Measurements from ENCODE around the gene SLIT3.
"Not testable (repeated sequence)": the region's sequence is repeated elsewhere in the genome, so short reads cannot be mapped to it uniquely, and the experiment has no call there.

SLIT3 gene

DNA sequence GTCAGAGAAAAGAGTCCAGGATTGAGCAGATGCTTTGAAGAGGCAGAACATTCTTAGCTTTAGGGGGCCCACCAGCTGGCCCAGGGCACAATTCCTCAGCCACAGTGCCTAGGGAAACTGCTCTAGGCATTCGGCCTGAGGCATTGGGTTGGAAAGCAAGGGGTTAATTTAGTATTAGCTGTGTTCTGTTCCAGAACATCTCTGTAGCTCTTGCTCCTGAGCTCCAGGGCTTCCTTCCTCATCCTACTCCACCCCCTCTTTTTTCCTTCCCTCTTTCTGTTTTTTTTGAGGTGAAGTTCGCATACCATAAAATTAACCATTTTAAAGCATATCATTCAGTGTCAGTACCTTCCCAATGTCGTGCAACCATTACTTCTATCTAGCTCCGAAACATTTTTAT is 647.3 kb downstream of the SLIT3 start:
- Mint-ChIP-seq H3K9me3 (no peaks in the 10 kb centered on the region), H3K27ac (no peak overlapping the region), H3K36me3 (no peaks in the 10 kb centered on the region), H3K4me3 (no peak overlapping the region), H3K4me1 (no peaks in the 10 kb centered on the region), H3K27me3 (peaks cover 3% of the 10 kb centered on the region)

DNA sequence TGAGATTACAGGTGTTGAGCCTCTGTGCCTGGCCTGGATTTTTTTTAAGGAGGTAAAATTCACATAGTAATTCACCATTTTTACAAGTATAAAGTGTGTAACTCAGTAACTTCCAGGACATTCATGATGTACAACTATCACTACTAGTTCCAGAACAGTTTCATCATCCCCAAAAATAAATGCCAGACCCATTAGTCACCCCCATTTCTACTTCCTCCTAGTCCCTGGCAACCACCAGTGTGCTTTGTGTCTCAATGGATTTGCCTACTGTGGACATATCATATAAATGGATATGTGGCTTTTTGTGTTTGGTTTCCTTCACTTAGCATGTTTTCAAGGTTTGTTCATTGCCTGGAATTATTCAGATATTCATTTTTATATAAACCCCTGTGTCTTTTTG is 649.3 kb downstream of the SLIT3 start:
- H3K27me3 Mint-ChIP-seq, result peaks cover 3% of the 10 kb centered on the region
- H3K36me3 Mint-ChIP-seq, result no peaks in the 10 kb centered on the region
- H3K4me1 Mint-ChIP-seq, result no peaks in the 10 kb centered on the region
- H3K27ac Mint-ChIP-seq, result no peak overlapping the region
- H3K9me3 Mint-ChIP-seq, result no peaks in the 10 kb centered on the region
- no peak overlapping the region for H3K4me3 Mint-ChIP-seq

DNA sequence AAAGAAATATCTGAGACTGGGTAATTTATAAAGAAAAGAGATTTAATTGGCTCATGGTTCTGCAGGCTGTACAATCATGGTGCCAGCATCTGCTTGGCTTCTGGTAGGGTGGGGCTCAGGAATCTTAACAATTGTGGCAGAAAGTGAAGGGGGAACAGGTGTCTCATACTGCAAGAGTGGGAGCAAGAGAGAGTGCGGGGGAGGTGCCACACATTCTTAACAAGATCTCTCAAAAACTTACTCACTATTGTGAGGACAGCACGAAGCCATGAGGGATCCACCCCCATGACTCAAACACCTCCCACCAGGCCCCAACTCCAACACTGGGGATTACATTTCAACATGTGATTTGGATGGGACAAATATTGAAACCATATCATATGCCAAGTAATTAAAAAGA is 651.6 kb downstream of the SLIT3 start:
- Mint-ChIP-seq H3K4me3 (no peak overlapping the region), H3K27ac (no peak overlapping the region), H3K4me1 (no peaks in the 10 kb centered on the region), H3K27me3 (peaks cover 3% of the 10 kb centered on the region), H3K36me3 (peaks cover 2% of the 10 kb centered on the region), H3K9me3 (no peaks in the 10 kb centered on the region)

DNA sequence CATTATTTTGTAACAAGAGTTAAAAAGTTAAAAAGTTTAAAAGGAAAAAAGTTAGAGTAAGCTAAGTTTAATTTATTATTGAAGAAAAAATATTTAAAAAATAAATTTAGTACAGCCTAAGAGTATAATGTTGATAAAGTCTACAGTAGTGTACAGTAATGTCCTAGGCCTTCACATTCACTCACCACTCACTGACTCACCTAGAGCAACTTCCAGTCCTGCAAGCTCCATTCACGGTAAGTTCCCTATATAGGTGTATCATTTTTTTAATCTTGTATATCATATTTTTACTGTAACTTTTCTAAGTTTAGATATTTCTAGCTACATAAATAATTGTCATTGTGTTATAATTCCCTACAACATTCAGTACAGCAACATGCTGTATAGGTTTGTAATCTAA is 652.4 kb downstream of the SLIT3 start:
- peaks cover 2% of the 10 kb centered on the region for H3K36me3 Mint-ChIP-seq
- no peak overlapping the region for H3K27ac Mint-ChIP-seq
- peaks cover 3% of the 10 kb centered on the region for H3K27me3 Mint-ChIP-seq
- H3K9me3 Mint-ChIP-seq, result no peaks in the 10 kb centered on the region
- no peaks in the 10 kb centered on the region for H3K4me1 Mint-ChIP-seq
- no peak overlapping the region for H3K4me3 Mint-ChIP-seq

DNA sequence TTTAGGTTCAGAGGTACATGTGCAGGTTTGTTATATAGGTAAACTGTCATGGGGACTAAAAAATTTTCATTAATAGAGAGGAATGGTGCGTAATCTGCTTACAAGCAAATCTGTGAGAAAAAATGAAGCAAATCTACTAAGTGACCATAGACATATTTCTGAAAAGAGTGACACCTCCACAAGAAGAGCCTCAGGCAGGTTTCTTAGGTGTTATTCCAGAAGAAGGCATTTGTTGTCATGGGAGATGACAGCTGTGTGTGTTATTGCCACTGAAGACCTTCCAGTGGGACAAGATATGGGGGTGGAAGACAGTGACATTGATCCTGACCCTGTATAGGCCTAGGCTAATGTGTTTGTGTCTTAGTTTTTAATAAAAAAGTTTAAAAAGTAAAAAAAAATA is 652.9 kb downstream of the SLIT3 start:
- Mint-ChIP-seq H3K9me3 (no peaks in the 10 kb centered on the region), H3K4me3 (no peak overlapping the region), H3K27me3 (peaks cover 3% of the 10 kb centered on the region), H3K27ac (no peak overlapping the region), H3K4me1 (no peaks in the 10 kb centered on the region), H3K36me3 (peaks cover 2% of the 10 kb centered on the region)

DNA sequence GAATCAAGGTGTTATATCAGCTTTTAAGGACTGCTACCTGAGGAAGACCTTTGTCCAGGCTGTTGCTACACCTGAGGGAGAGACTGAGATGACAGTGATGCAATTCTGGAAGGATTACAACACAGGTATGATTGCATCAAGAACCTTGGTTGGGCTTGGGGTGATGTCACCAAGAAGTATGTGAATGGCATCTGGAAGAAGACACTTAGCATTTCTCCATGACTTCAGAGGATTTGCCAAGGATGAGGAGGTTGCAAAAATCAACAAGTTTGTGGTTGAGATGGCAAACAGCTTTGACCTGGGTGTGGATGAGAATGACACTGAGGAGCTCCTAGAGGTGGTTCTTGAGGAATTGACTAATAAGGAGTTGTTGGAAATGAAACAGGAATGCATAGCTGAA is 653.9 kb downstream of the SLIT3 start:
- peaks cover 3% of the 10 kb centered on the region for H3K27me3 Mint-ChIP-seq
- no peak overlapping the region for H3K27ac Mint-ChIP-seq
- no peaks in the 10 kb centered on the region for H3K9me3 Mint-ChIP-seq
- no peaks in the 10 kb centered on the region for H3K4me1 Mint-ChIP-seq
- H3K36me3 Mint-ChIP-seq, result peaks cover 2% of the 10 kb centered on the region
- no peak overlapping the region for H3K4me3 Mint-ChIP-seq

DNA sequence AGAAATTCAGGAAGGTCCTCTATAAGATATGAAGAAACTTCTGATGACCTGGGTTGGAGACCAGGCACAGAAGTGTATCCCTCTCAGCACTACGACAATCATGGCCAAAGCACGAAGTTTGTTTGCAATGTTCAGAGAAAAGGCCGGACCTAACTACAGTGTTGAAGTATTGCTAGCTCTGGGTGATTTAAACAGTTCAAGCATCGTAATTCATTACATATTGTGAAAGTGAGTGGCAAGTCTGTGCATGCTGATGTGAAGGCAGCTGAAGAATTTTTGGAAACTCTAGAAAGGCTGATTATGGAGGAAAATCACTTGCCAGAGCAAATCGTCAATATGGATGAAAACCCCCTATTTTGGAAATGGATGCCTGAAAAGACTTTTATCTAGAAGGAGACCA is 654.6 kb downstream of the SLIT3 start:
- peaks cover 3% of the 10 kb centered on the region for H3K27me3 Mint-ChIP-seq
- peaks cover 2% of the 10 kb centered on the region for H3K36me3 Mint-ChIP-seq
- H3K4me1 Mint-ChIP-seq, result no peaks in the 10 kb centered on the region
- no peak overlapping the region for H3K4me3 Mint-ChIP-seq
- no peak overlapping the region for H3K27ac Mint-ChIP-seq
- no peaks in the 10 kb centered on the region for H3K9me3 Mint-ChIP-seq

DNA sequence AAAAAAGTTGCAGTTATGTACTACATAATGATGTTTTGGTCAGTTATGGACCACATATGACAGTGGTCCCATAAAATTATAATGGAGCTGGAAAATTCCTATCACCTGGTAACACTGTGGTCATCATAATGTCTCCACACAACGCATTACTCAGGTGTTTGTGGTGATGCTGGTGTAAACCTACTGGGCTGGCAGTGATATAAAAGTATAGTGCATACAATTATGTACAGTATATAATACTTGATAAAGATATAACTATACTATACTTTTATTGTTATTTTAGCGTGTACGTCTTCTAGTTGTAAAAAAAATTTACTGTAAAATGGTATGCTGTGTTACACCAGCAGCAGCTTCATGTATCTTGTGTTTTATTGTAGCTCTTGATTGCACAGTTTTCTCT is 655.7 kb downstream of the SLIT3 start:
- H3K4me1 Mint-ChIP-seq, result no peaks in the 10 kb centered on the region
- H3K27me3 Mint-ChIP-seq, result no peaks in the 10 kb centered on the region
- H3K4me3 Mint-ChIP-seq, result no peak overlapping the region
- H3K36me3 Mint-ChIP-seq, result peaks cover 2% of the 10 kb centered on the region
- H3K9me3 Mint-ChIP-seq, result no peaks in the 10 kb centered on the region
- no peak overlapping the region for H3K27ac Mint-ChIP-seq

DNA sequence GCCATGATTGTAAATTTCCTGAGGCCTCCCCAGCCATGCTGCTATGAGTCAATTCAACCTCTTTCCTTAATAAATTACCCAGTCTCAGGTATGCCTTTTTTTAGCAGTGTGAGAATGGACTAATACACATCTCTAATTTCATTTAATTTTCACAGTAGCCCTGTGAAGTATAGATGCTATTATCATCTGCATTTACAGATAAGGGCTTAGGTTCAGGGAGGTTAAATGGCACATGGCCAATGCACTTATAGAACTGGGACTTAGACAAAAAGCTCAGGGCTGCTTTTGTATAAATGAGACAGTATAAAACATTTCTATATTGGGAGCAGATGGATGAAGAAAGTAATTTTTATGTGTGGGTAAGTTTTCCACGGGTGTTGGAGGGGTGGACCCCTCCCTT is 658.9 kb downstream of the SLIT3 start:
- Mint-ChIP-seq H3K27me3 (no peaks in the 10 kb centered on the region), H3K36me3 (peaks cover 2% of the 10 kb centered on the region), H3K9me3 (no peaks in the 10 kb centered on the region), H3K4me1 (no peaks in the 10 kb centered on the region), H3K27ac (no peak overlapping the region), H3K4me3 (no peak overlapping the region)

DNA sequence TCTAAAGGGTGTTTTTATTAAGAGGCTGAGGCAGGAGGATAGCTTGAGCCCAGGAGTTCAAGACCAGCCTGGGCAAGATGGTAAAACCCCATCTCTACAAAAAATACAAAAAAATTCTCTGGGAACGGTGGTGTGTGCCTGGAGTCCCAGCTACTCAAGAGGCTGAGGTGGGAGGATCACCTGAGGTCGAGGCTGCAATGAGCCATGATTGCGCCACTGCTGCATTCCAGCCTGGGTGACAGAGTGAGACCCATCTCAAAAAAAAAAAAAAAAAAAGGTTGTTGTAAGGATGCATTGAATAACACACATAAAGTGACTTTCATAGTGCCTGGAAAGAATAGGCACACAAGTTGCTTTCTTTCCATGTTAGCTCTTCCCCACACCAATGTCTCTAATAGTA is 662.1 kb downstream of the SLIT3 start:
- H3K9me3 Mint-ChIP-seq, H3K4me3 Mint-ChIP-seq, H3K4me1 Mint-ChIP-seq, H3K27me3 Mint-ChIP-seq, H3K36me3 Mint-ChIP-seq, H3K27ac Mint-ChIP-seq: not testable (repeated sequence)

DNA sequence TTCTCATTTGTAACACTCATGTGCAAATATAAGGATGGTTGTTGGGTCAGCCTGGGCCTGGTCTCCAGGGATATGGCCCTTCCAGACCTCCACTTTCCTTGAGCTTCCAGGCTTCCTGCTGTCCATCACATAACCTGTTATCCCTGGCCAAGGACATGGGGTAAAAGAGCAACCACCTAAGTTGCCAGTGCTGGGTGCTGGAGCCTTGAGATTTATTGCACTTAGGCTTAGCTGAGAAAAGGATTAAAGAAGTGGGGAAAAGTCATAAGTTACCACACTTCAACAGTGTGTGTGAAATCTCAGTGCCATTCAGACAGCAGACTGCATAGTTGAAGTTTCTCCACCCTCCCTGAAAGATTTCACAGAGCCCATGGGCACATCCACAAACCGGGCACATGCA is 663.1 kb downstream of the SLIT3 start:
- Mint-ChIP-seq H3K27ac (no peak overlapping the region), H3K36me3 (no peaks in the 10 kb centered on the region), H3K9me3 (no peaks in the 10 kb centered on the region), H3K4me3 (no peak overlapping the region), H3K4me1 (no peaks in the 10 kb centered on the region), H3K27me3 (no peaks in the 10 kb centered on the region)

DNA sequence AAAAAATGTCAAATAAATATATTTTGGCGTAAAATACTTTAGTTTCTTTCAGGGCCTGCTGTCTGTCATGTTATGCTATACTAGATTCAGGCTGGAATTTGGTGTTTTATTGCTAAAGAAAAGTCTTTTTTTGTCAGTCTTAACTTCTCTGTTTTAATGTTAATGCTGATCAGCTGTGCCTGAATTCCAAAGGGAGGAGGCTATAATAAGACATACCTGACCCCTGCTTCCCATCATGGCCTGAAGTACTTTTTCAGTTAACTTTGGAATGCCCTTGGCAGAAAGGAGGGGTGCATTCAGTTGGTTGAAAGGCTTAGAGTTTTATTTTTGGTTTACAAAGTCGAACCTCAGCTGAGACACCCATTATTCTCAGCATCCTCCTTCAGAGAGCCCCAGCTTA is 663.7 kb downstream of the SLIT3 start:
- Mint-ChIP-seq H3K4me1 (no peaks in the 10 kb centered on the region), H3K9me3 (no peaks in the 10 kb centered on the region), H3K4me3 (no peak overlapping the region), H3K27me3 (no peaks in the 10 kb centered on the region), H3K27ac (no peak overlapping the region), H3K36me3 (no peaks in the 10 kb centered on the region)

DNA sequence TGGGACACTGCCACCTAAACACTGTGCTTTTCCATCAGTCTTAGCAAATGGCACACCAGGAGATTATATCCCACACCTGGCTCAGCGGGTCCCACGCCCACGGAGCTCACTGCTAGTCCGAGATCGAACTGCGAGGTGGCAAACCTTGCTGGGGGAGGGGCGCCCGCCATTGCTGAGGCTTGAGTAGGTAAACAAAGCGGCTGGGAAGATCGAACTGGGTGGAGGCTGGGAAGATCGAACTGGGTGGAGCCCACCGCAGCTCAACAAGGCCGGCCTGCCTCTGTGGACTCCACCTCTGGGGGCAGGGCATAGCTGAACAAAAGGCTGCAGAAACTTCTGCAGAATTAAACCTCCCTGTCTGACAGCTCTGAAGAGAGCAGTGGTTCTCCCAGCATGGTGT is 670.0 kb downstream of the SLIT3 start:
- H3K9me3 Mint-ChIP-seq, H3K4me3 Mint-ChIP-seq, H3K36me3 Mint-ChIP-seq, H3K4me1 Mint-ChIP-seq, H3K27ac Mint-ChIP-seq: not testable (repeated sequence)
- peaks cover 14% of the 10 kb centered on the region for H3K27me3 Mint-ChIP-seq

DNA sequence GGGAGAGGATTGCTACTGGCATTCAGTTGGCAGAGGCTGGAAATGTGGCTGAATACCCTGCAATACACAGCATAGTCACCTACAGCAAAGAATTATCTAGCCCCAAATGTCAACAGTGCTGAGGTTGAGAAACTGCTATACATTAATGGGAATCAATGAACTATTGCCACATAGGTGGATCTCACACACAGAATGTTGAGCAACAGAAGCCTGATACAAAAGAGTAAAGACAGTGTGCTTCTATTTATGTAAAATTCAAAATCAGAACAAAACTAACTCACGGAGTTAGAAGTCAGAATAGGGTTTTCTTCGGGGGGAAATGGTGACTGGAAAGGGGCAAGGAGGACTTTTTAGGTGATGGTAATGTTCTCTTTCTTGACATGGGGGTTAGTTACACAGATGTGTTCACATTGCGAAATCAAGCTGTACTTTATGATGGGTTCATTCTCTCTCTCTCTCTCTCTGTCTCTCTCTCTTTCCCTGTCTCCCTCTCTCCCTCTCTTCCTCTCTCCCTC is 676.0 kb downstream of the SLIT3 start:
- Mint-ChIP-seq H3K9me3 (peaks cover under 1% of the 10 kb centered on the region), H3K4me1 (no peaks in the 10 kb centered on the region), H3K27ac (no peak overlapping the region), H3K4me3 (no peak overlapping the region), H3K36me3 (no peaks in the 10 kb centered on the region), H3K27me3 (peaks cover 9% of the 10 kb centered on the region)

DNA sequence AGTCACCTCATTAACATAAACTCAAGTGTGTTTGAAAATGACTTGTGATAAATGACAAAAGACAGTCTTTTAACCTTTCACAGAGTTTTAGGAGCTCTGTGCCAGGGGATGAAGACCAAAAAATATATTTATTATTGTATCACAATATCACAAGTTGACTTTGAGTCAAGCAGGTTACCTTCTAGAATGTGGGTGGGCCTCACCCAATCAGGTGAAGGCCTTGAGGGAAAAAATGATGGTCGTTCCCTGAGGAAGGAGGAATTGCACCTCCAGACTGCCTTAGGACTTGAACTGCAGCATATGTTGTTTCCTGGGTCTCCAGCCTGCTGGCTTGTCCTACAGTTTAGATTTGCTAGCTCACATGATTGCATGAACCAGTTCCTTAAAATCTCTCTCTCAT is 680.1 kb downstream of the SLIT3 start:
- H3K4me1 Mint-ChIP-seq, result no peaks in the 10 kb centered on the region
- no peak overlapping the region for H3K4me3 Mint-ChIP-seq
- H3K27ac Mint-ChIP-seq, result no peak overlapping the region
- H3K9me3 Mint-ChIP-seq, result no peaks in the 10 kb centered on the region
- no peaks in the 10 kb centered on the region for H3K36me3 Mint-ChIP-seq
- H3K27me3 Mint-ChIP-seq, result peaks cover 2% of the 10 kb centered on the region

DNA sequence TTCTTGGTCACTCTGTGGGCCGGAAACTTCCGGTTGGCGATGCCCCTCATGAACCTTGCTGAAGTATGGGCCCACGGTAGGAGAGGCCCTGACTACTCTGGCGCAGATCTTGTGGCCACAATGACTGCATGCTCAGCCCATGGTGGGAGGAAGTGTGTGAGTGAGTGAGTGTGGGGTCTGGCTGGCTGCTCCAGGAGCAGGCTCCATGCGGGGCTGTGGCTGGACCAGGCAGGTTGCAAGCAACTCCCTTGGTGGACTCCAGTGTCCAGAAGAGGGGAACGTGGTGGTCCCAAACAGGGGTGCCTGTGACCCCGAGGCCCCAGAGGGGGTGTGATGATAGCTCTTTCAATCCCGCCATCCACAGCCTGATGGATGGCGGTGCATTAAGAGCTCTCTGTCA is 686.3 kb downstream of the SLIT3 start:
- H3K27ac Mint-ChIP-seq, result no peak overlapping the region
- H3K36me3 Mint-ChIP-seq, result no peaks in the 10 kb centered on the region
- no peak overlapping the region for H3K4me3 Mint-ChIP-seq
- H3K27me3 Mint-ChIP-seq, result no peaks in the 10 kb centered on the region
- H3K9me3 Mint-ChIP-seq, result no peaks in the 10 kb centered on the region
- peaks cover 15% of the 10 kb centered on the region for H3K4me1 Mint-ChIP-seq

DNA sequence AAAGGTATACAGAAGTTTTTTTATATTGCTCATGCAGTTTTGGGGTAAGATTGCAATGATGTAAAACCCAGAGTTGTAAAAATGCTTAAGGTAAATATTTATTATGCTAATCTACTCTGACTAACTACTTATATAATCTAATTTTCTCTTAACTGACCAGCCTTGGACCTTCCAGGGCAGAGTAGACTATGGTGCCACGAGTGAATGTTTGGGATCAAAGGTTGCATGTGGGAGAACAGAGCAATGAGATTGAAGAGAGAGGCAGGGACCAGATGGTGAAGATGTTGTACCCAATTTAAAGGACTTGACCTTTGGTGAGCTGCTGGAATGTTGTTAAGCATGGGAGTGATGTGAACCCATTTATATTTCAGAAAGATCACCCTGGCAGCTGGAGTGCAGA is 686.9 kb downstream of the SLIT3 start:
- H3K4me1 Mint-ChIP-seq, result peaks cover 15% of the 10 kb centered on the region
- no peaks in the 10 kb centered on the region for H3K27me3 Mint-ChIP-seq
- H3K27ac Mint-ChIP-seq, result no peak overlapping the region
- H3K4me3 Mint-ChIP-seq, result no peak overlapping the region
- no peaks in the 10 kb centered on the region for H3K9me3 Mint-ChIP-seq
- no peaks in the 10 kb centered on the region for H3K36me3 Mint-ChIP-seq
